Upper lobe of left lung (tissue), 4 donors: ENCODE results near the gene SFTA2.
"Not testable (repeated sequence)": the region's sequence is repeated elsewhere in the genome, so short reads cannot be mapped to it uniquely, and the experiment has no call there.

ENCODE experiments used
- CTCF ChIP-seq, 6 experiments: fragments of 450-650 bp in 4 of 6; fragments of 200-600 bp in 2 of 6; sonication (generic) in 2 of 6; IDR thresholded peaks; one replicate each; pipeline ENCODE4 v1.5.1; 2016 to 2019; ENCODE audit warnings: antibody characterized with exemption in 6 of 6
- POLR2A ChIP-seq, 4 donors: fragments of 450-650 bp; IDR thresholded peaks; one replicate each; pipeline ENCODE4 v1.5.1; 2016 to 2017; ENCODE audit warnings: antibody characterized with exemption in 4 of 4, mild to moderate bottlenecking in 2 of 4

GRCh38 chr6:30969171-30969570 lies 37.2 kb upstream of the SFTA2 start:
- TF ChIP-seq CTCF, POLR2A (IDR thresholded peaks at IDR 0.05): not testable (repeated sequence)
